KOPT-K1 (cell line): ENCODE data around the gene PET100.

Experiments used
- H3K27ac ChIP-seq: fragments of 200-600 bp; sonication (generic); 2 replicates; pipeline ENCODE4 v1.5.1; 2016; ENCODE audit warnings: antibody characterized with exemption, mild to moderate bottlenecking, low read depth, low read length; ENCODE audit not compliant: poor library complexity, severe bottlenecking
- H3K36me3 ChIP-seq: fragments of 200-600 bp; sonication (generic); 2 replicates; pipeline ENCODE4 v1.5.1; 2017; ENCODE audit warnings: antibody characterized with exemption, mild to moderate bottlenecking, low read length, moderate library complexity; ENCODE audit not compliant: insufficient read depth
- H3K9me3 ChIP-seq: fragments of 200-600 bp; sonication (generic); 2 replicates; pipeline ENCODE4 v1.5.1; 2017; ENCODE audit warnings: antibody characterized with exemption, low read length, mild to moderate bottlenecking; ENCODE audit not compliant: insufficient read depth, poor library complexity, severe bottlenecking

PET100 gene

GRCh38 chr19:7629347-7630054 is at the start of gene PET100, which contains the start of gene XAB2:
TSS of gene PET100 (plus strand) at chr19:7629793. CDS start at chr19:7629834, 41 bp downstream.
TSS of gene XAB2 (minus strand) at chr19:7629545. CDS start at chr19:7629527, 18 bp downstream.
- peaks cover 41% of the 10 kb centered on the region; the same call in 1 of the 2 replicates for H3K36me3 ChIP-seq
- H3K27ac ChIP-seq, result peak within 1 kb of the TSS; percentile 66
- no peaks in the 10 kb centered on the region for H3K9me3 ChIP-seq

GRCh38 chr19:7582446-7582845 is 47.1 kb upstream of the PET100 start:
- no peaks in the 10 kb centered on the region for H3K36me3 ChIP-seq
- H3K27ac ChIP-seq, result no peak overlapping the region
- H3K9me3 ChIP-seq, result no peaks in the 10 kb centered on the region

GRCh38 chr19:7589822-7590221 is 39.8 kb upstream of the PET100 start:
- Histone ChIP-seq H3K27ac (no peak overlapping the region), H3K9me3 (no peaks in the 10 kb centered on the region), H3K36me3 (no peaks in the 10 kb centered on the region)

- Histone ChIP-seq H3K27ac (no peak overlapping the region), H3K9me3 (no peaks in the 10 kb centered on the region), H3K36me3 (no peaks in the 10 kb centered on the region)
These were observed 39.3 kb upstream of the PET100 start for GRCh38 chr19:7590256-7590655.

- no peaks in the 10 kb centered on the region for H3K9me3 ChIP-seq
- no peaks in the 10 kb centered on the region for H3K36me3 ChIP-seq
- no peak within 1 kb of the TSS for H3K27ac ChIP-seq
These were observed 34.0 kb upstream of the PET100 start, which contains the start of gene CAMSAP3 for GRCh38 chr19:7595466-7596133. TSS of gene CAMSAP3 (plus strand) at chr19:7595863. CDS start at chr19:7596003, 140 bp downstream.

GRCh38 chr19:7596211-7596937 is 33.2 kb upstream of the PET100 start:
- Histone ChIP-seq H3K9me3 (no peaks in the 10 kb centered on the region), H3K36me3 (no peaks in the 10 kb centered on the region), H3K27ac (no peak overlapping the region)

GRCh38 chr19:7597689-7598088 is 31.9 kb upstream of the PET100 start:
- Histone ChIP-seq H3K27ac (no peak overlapping the region), H3K9me3 (no peaks in the 10 kb centered on the region), H3K36me3 (no peaks in the 10 kb centered on the region)

GRCh38 chr19:7598180-7598579 is 31.4 kb upstream of the PET100 start:
- no peaks in the 10 kb centered on the region for H3K36me3 ChIP-seq
- no peak overlapping the region for H3K27ac ChIP-seq
- H3K9me3 ChIP-seq, result no peaks in the 10 kb centered on the region

GRCh38 chr19:7600721-7601120 is 28.9 kb upstream of the PET100 start:
- H3K36me3 ChIP-seq, result no peaks in the 10 kb centered on the region
- no peaks in the 10 kb centered on the region for H3K9me3 ChIP-seq
- no peak overlapping the region for H3K27ac ChIP-seq

GRCh38 chr19:7602240-7602934 is 27.2 kb upstream of the PET100 start:
- H3K36me3 ChIP-seq, result no peaks in the 10 kb centered on the region
- H3K9me3 ChIP-seq, result no peaks in the 10 kb centered on the region
- no peak overlapping the region for H3K27ac ChIP-seq

- no peaks in the 10 kb centered on the region for H3K9me3 ChIP-seq
- no peaks in the 10 kb centered on the region for H3K36me3 ChIP-seq
- H3K27ac ChIP-seq, result no peak overlapping the region
These were observed 26.6 kb upstream of the PET100 start for GRCh38 chr19:7602935-7603497.

- Histone ChIP-seq H3K27ac (no peak overlapping the region), H3K9me3 (no peaks in the 10 kb centered on the region)
These were observed 25.7 kb upstream of the PET100 start for GRCh38 chr19:7603919-7604318.

GRCh38 chr19:7605490-7606222 is 23.9 kb upstream of the PET100 start:
- no peaks in the 10 kb centered on the region for H3K36me3 ChIP-seq

More at GRCh38 chr19:7603919-7604318, 25.7 kb upstream of the PET100 start:
- no peaks in the 10 kb centered on the region for H3K36me3 ChIP-seq

GRCh38 chr19:7606289-7606688 is 23.3 kb upstream of the PET100 start:
- no peak overlapping the region for H3K27ac ChIP-seq
- no peaks in the 10 kb centered on the region for H3K9me3 ChIP-seq
- H3K36me3 ChIP-seq, result no peaks in the 10 kb centered on the region

More at GRCh38 chr19:7605490-7606222, 23.9 kb upstream of the PET100 start:
- Histone ChIP-seq H3K27ac (no peak overlapping the region), H3K9me3 (no peaks in the 10 kb centered on the region)
